Activated CD8-positive, alpha-beta T cell treated with anti-CD3 and anti-CD28 coated beads for 36 hours (primary cell): Measurements from ENCODE around the gene LRRC38. TPM values are rescaled to one million over a fixed set of nuclear protein-coding genes. Genes with fewer than 3 reads are reported as not detected.

Source experiments
- ATAC-seq: fragments of 200-7000 bp; cut with Tn5 transposase; one replicate; pipeline ENCODE4 v1.10.0; 2021; ENCODE audit warnings: mild to moderate bottlenecking, moderate library complexity
- CTCF ChIA-PET: fragments of 350-600 bp; sonication (Branson Sonifier 250); formaldehyde crosslinking; loops from one replicate; lab custom pipeline; 2021; ENCODE audit warnings: antibody characterized with exemption; lab: Charles Lee
- POLR2A ChIA-PET: fragments of 350-600 bp; sonication (Branson Sonifier 250); formaldehyde crosslinking; loops from one replicate; lab custom pipeline; 2021; ENCODE audit warnings: antibody characterized with exemption; lab: Charles Lee
- DNase-seq: peaks from one replicate; pipeline ENCODE4 v3.0.0-alpha.2; 2020
- H3K27ac Mint-ChIP-seq: one replicate; pipeline ENCODE4 v1.8.0; 2021; ENCODE audit warnings: mild to moderate bottlenecking, mixed read lengths
- H3K27me3 Mint-ChIP-seq: one replicate; pipeline ENCODE4 v1.8.0; 2021; ENCODE audit warnings: mixed read lengths
- H3K36me3 Mint-ChIP-seq: one replicate; pipeline ENCODE4 v1.8.0; 2021; ENCODE audit warnings: low read depth, mixed read lengths
- H3K4me1 Mint-ChIP-seq: one replicate; pipeline ENCODE4 v1.8.0; 2021; ENCODE audit warnings: low read depth, mixed read lengths
- H3K4me3 Mint-ChIP-seq: one replicate; pipeline ENCODE4 v1.8.0; 2021; ENCODE audit warnings: mild to moderate bottlenecking, moderate library complexity, mixed read lengths
- H3K9me3 Mint-ChIP-seq: one replicate; pipeline ENCODE4 v1.8.0; 2021; ENCODE audit warnings: mixed read lengths
- intact Hi-C: fragments of 100-400 bp; cut with micrococcal nuclease; formaldehyde crosslinking; loops from one replicate; pipeline ENCODE4 v1.10.0; 2022
- total RNA-seq, 2 experiments: library from RNA; stranded (reverse); gene quantifications; one replicate each; pipeline ENCODE4 v1.2.3, GENCODE V29; 2021
- TF ChIP-seq, protein P1 (sequence below): fragments of 200-600 bp; IDR thresholded peaks from one replicate; pipeline ENCODE4 v1.8.0; 2022; ENCODE audit warnings: antibody characterized with exemption, mild to moderate bottlenecking

Gene LRRC38
- total RNA-seq, 2 experiments from 2014 or later: not detected

- H3K9me3 Mint-ChIP-seq: no peaks in the 10 kb centered on the region
- H3K27ac Mint-ChIP-seq: no peak overlapping the region
- ChIA-PET POLR2A (no interaction called here), CTCF (no interaction called here)
- H3K4me3 Mint-ChIP-seq: no peak overlapping the region
- DNase-seq (no peak), ATAC-seq (no peak)
- peaks cover 8% of the 10 kb centered on the region for H3K4me1 Mint-ChIP-seq
- intact Hi-C loops: no loop called here
- H3K36me3 Mint-ChIP-seq: no peaks in the 10 kb centered on the region
- TF ChIP-seq, protein P1, sequence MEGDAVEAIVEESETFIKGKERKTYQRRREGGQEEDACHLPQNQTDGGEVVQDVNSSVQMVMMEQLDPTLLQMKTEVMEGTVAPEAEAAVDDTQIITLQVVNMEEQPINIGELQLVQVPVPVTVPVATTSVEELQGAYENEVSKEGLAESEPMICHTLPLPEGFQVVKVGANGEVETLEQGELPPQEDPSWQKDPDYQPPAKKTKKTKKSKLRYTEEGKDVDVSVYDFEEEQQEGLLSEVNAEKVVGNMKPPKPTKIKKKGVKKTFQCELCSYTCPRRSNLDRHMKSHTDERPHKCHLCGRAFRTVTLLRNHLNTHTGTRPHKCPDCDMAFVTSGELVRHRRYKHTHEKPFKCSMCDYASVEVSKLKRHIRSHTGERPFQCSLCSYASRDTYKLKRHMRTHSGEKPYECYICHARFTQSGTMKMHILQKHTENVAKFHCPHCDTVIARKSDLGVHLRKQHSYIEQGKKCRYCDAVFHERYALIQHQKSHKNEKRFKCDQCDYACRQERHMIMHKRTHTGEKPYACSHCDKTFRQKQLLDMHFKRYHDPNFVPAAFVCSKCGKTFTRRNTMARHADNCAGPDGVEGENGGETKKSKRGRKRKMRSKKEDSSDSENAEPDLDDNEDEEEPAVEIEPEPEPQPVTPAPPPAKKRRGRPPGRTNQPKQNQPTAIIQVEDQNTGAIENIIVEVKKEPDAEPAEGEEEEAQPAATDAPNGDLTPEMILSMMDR: no peak
- no peaks in the 10 kb centered on the region for H3K27me3 Mint-ChIP-seq
Observed at GRCh38 chr1:13479171-13479856, 34.5 kb downstream of the LRRC38 start.

- Mint-ChIP-seq H3K9me3 (no peaks in the 10 kb centered on the region), H3K27me3 (no peaks in the 10 kb centered on the region), H3K36me3 (no peaks in the 10 kb centered on the region), H3K4me3 (no peak overlapping the region), H3K27ac (no peak overlapping the region), H3K4me1 (peaks cover 8% of the 10 kb centered on the region)
- ATAC-seq (no peak), DNase-seq (no peak)
- ChIA-PET POLR2A (no interaction called here), CTCF (no interaction called here)
- TF ChIP-seq, protein P1: no peak
- intact Hi-C loops: no loop called here
Observed at GRCh38 chr1:13478692-13479091, 35.1 kb downstream of the LRRC38 start.

- Mint-ChIP-seq H3K27ac (no peak overlapping the region), H3K27me3 (no peaks in the 10 kb centered on the region), H3K36me3 (no peaks in the 10 kb centered on the region), H3K4me1 (no peaks in the 10 kb centered on the region), H3K4me3 (no peak overlapping the region), H3K9me3 (no peaks in the 10 kb centered on the region)
- no peak for DNase-seq
- POLR2A ChIA-PET: no interaction called here
- no peak for ATAC-seq
- intact Hi-C loops: no loop called here
- TF ChIP-seq, protein P1: no peak
- CTCF ChIA-PET: no interaction called here
Observed at GRCh38 chr1:13469343-13469742, 44.5 kb downstream of the LRRC38 start.

- CTCF ChIA-PET: no interaction called here
- intact Hi-C loops: no loop called here
Observed at GRCh38 chr1:13465515-13465914, 48.3 kb downstream of the LRRC38 start.

GRCh38 chr1:13462682-13463081 lies 51.1 kb downstream of the LRRC38 start:
- DNase-seq: no peak
- no peak for ATAC-seq
- TF ChIP-seq, protein P1: no peak
- ChIA-PET POLR2A (no interaction called here), CTCF (no interaction called here)
- H3K27me3 Mint-ChIP-seq: no peaks in the 10 kb centered on the region
- H3K9me3 Mint-ChIP-seq: no peaks in the 10 kb centered on the region
- intact Hi-C loops: no loop called here
- no peak overlapping the region for H3K4me3 Mint-ChIP-seq
- no peaks in the 10 kb centered on the region for H3K4me1 Mint-ChIP-seq
- H3K36me3 Mint-ChIP-seq: no peaks in the 10 kb centered on the region
- no peak overlapping the region for H3K27ac Mint-ChIP-seq

More at GRCh38 chr1:13465515-13465914, 48.3 kb downstream of the LRRC38 start:
- POLR2A ChIA-PET: no interaction called here
- no peak overlapping the region for H3K4me3 Mint-ChIP-seq
- no peaks in the 10 kb centered on the region for H3K36me3 Mint-ChIP-seq
- TF ChIP-seq, protein P1: no peak
- no peaks in the 10 kb centered on the region for H3K4me1 Mint-ChIP-seq
- no peak overlapping the region for H3K27ac Mint-ChIP-seq
- no peaks in the 10 kb centered on the region for H3K9me3 Mint-ChIP-seq
- ATAC-seq (no peak), DNase-seq (no peak)
- H3K27me3 Mint-ChIP-seq: no peaks in the 10 kb centered on the region
